Ovary (tissue), 3 donors: ENCODE data around the gene NEDD4L.

Experiments used
- POLR2A ChIP-seq: fragments of 450-650 bp; IDR thresholded peaks from one replicate; pipeline ENCODE4 v1.6.1; 2017; ENCODE audit warnings: antibody characterized with exemption, mild to moderate bottlenecking, moderate library complexity
- TF ChIP-seq, protein P1 (sequence below), 3 donors: fragments of 450-650 bp in 2 of 3; fragments of 200-600 bp in 1 of 3; IDR thresholded peaks; one replicate each; pipeline versions ENCODE4 v1.5.1 to v1.8.0; 2016 to 2022; ENCODE audit warnings: antibody characterized with exemption in 3 of 3, mild to moderate bottlenecking in 1 of 3
- donor health status: DM: no; HTN: no; CAD: no.

GRCh38 chr18:58077329-58077728, 33.3 kb downstream of the NEDD4L start:
- no peak for TF ChIP-seq POLR2A
- TF ChIP-seq, protein P1, sequence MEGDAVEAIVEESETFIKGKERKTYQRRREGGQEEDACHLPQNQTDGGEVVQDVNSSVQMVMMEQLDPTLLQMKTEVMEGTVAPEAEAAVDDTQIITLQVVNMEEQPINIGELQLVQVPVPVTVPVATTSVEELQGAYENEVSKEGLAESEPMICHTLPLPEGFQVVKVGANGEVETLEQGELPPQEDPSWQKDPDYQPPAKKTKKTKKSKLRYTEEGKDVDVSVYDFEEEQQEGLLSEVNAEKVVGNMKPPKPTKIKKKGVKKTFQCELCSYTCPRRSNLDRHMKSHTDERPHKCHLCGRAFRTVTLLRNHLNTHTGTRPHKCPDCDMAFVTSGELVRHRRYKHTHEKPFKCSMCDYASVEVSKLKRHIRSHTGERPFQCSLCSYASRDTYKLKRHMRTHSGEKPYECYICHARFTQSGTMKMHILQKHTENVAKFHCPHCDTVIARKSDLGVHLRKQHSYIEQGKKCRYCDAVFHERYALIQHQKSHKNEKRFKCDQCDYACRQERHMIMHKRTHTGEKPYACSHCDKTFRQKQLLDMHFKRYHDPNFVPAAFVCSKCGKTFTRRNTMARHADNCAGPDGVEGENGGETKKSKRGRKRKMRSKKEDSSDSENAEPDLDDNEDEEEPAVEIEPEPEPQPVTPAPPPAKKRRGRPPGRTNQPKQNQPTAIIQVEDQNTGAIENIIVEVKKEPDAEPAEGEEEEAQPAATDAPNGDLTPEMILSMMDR (IDR thresholded peaks at IDR 0.05), result no peak
